GM23338 (cell line): Measurements from ENCODE around the gene G3BP1. TPM values are rescaled to one million over a fixed set of nuclear protein-coding genes. Genes with fewer than 3 reads are reported as not detected.

Experiments
- ATAC-seq: fragments of 200-7000 bp; cut with Tn5 transposase; 3 replicates; pipeline ENCODE4 v1.9.1; 2020
- DNase-seq: peaks from one replicate; pipeline ENCODE4 v3.0.0-alpha.2; 2015; ENCODE audit warnings: low spot score
- H2AFZ ChIP-seq: fragments of 200-600 bp; sonication (generic); 2 replicates; pipeline ENCODE4 v1.8.0; 2016; ENCODE audit warnings: antibody characterized with exemption, mild to moderate bottlenecking, moderate library complexity
- H3F3A ChIP-seq: fragments of 200-600 bp; sonication (generic); replicated peaks from 2 replicates; pipeline ENCODE4 v1.8.0; 2017; ENCODE audit warnings: antibody characterized with exemption, mixed run types, low read depth
- H3K27ac ChIP-seq: fragments of 200-600 bp; sonication (generic); 2 replicates; pipeline ENCODE4 v1.6.1; 2016; ENCODE audit warnings: low read depth
- H3K27me3 ChIP-seq: fragments of 200-600 bp; sonication (generic); 2 replicates; pipeline ENCODE4 v1.8.0; 2016; ENCODE audit warnings: mild to moderate bottlenecking, mixed run types, moderate library complexity; ENCODE audit not compliant: insufficient read depth
- H3K36me3 ChIP-seq: fragments of 200-600 bp; sonication (generic); 2 replicates; pipeline ENCODE4 v1.8.0; 2016; ENCODE audit warnings: mild to moderate bottlenecking; ENCODE audit not compliant: insufficient read depth
- H3K4me1 ChIP-seq: fragments of 200-600 bp; sonication (generic); 2 replicates; pipeline ENCODE4 v1.8.0; 2016; ENCODE audit warnings: mild to moderate bottlenecking, moderate library complexity; ENCODE audit not compliant: insufficient read depth
- H3K4me2 ChIP-seq: fragments of 200-600 bp; sonication (generic); 2 replicates; pipeline ENCODE4 v1.7.1; 2017; ENCODE audit warnings: mixed run types
- H3K4me3 ChIP-seq: fragments of 200-600 bp; sonication (generic); 2 replicates; pipeline ENCODE4 v1.6.1; 2016; ENCODE audit warnings: mixed run types
- H3K79me2 ChIP-seq: fragments of 200-600 bp; sonication (generic); replicated peaks from 2 replicates; pipeline ENCODE4 v1.8.0; 2017; ENCODE audit warnings: mild to moderate bottlenecking; ENCODE audit not compliant: insufficient read depth
- H3K9me2 ChIP-seq: fragments of 200-600 bp; sonication (generic); 2 replicates; pipeline ENCODE4 v1.8.0; 2017; ENCODE audit not compliant: insufficient read depth
- H4K20me1 ChIP-seq: fragments of 200-600 bp; sonication (generic); replicated peaks from 2 replicates; pipeline ENCODE4 v1.8.0; 2017; ENCODE audit warnings: mild to moderate bottlenecking; ENCODE audit not compliant: insufficient read depth
- H3K27ac Mint-ChIP-seq: 2 replicates; pipeline ENCODE4 v1.8.0; 2020; ENCODE audit warnings: inconsistent platforms, mild to moderate bottlenecking, moderate library complexity, mixed read lengths
- H3K27me3 Mint-ChIP-seq: 3 replicates; pipeline ENCODE4 v1.8.0; 2022; ENCODE audit warnings: low read depth, mild to moderate bottlenecking, moderate library complexity, mixed read lengths, inconsistent platforms; ENCODE audit not compliant: insufficient read depth, poor library complexity
- H3K36me3 Mint-ChIP-seq: 3 replicates; pipeline ENCODE4 v1.8.0; 2021; ENCODE audit warnings: low read depth, mild to moderate bottlenecking, inconsistent platforms, moderate library complexity, mixed read lengths
- H3K4me1 Mint-ChIP-seq: 3 replicates; pipeline ENCODE4 v1.8.0; 2020; ENCODE audit warnings: mild to moderate bottlenecking, inconsistent platforms, mixed read lengths
- H3K4me3 Mint-ChIP-seq: 3 replicates; pipeline ENCODE4 v1.8.0; 2021; ENCODE audit warnings: moderate library complexity, mild to moderate bottlenecking, inconsistent platforms, mixed read lengths
- H3K9me3 Mint-ChIP-seq: 3 replicates; pipeline ENCODE4 v1.8.0; 2020; ENCODE audit warnings: moderate library complexity, mild to moderate bottlenecking, inconsistent platforms, mixed read lengths
- CREB1 ChIP-seq: fragments of 250-450 bp; sonication (Bioruptor Pico); IDR thresholded peaks from 2 replicates; pipeline ENCODE4 v1.5.0; 2020; ENCODE audit warnings: low read depth, mild to moderate bottlenecking, moderate library complexity
- ETS1 ChIP-seq: IDR thresholded peaks from 2 replicates; pipeline ENCODE4 v1.6.1; 2016; ENCODE audit warnings: antibody characterized with exemption
- EZH2 ChIP-seq: fragments of 200-600 bp; sonication (generic); IDR thresholded peaks from one replicate; pipeline ENCODE4 v1.8.0; 2017; ENCODE audit warnings: antibody characterized with exemption, mild to moderate bottlenecking, low read depth; ENCODE audit not compliant: unreplicated experiment
- EZH2phosphoT487 ChIP-seq: fragments of 200-600 bp; sonication (generic); IDR thresholded peaks from one replicate; pipeline ENCODE4 v1.8.1; 2018; ENCODE audit warnings: antibody characterized with exemption; ENCODE audit not compliant: unreplicated experiment
- JUNB ChIP-seq: IDR thresholded peaks from one replicate; pipeline ENCODE4 v1.6.1; 2016; ENCODE audit warnings: antibody characterized with exemption; ENCODE audit not compliant: unreplicated experiment
- NANOG ChIP-seq: IDR thresholded peaks from 2 replicates; pipeline ENCODE4 v1.6.1; 2016; ENCODE audit warnings: antibody characterized with exemption, borderline replicate concordance
- POLR2AphosphoS5 ChIP-seq: IDR thresholded peaks from 2 replicates; pipeline ENCODE4 v1.6.1; 2016; ENCODE audit warnings: antibody characterized with exemption, low read depth
- STAT1 ChIP-seq: IDR thresholded peaks from one replicate; pipeline ENCODE4 v1.6.1; 2016; ENCODE audit warnings: antibody characterized with exemption; ENCODE audit not compliant: unreplicated experiment
- ZNF114 ChIP-seq: fragments of 250-450 bp; sonication (Bioruptor Pico); IDR thresholded peaks from 2 replicates; pipeline ENCODE4 v1.5.0; 2020; ENCODE audit warnings: mild to moderate bottlenecking, moderate library complexity
- ZNF331 ChIP-seq: fragments of 250-450 bp; sonication (Bioruptor Pico); IDR thresholded peaks from 2 replicates; pipeline ENCODE4 v1.5.0; 2020; ENCODE audit warnings: low read depth, mild to moderate bottlenecking, moderate library complexity
- polyA plus RNA-seq: library from polyadenylated mRNA; unstranded; fragments of >200 nt; fragmentation: Nextera tagmentation; extraction: Ambion mirVana; gene quantifications from 2 replicates; pipeline ENCODE4 v1.2.1, GENCODE V29; 2016
- total RNA-seq: library from RNA; depleted of rRNA; stranded (reverse); fragments of >200 nt; shearing (Covaris generic); gene quantifications from 2 replicates; pipeline ENCODE4 v1.2.3, GENCODE V29; 2014
- TF ChIP-seq, protein P1 (sequence below), 2 experiments: fragments of 200-600 bp in 1 of 2; sonication (generic) in 1 of 2; conservative IDR thresholded peaks; 2 replicates each; pipeline versions ENCODE4 v1.5.1 to v1.6.1; 2016 to 2017; ENCODE audit warnings: antibody characterized with exemption in 2 of 2, low read depth in 2 of 2, mild to moderate bottlenecking in 2 of 2, moderate library complexity in 1 of 2
- TF ChIP-seq, protein P2 (sequence below): IDR thresholded peaks from one replicate; pipeline ENCODE4 v1.6.1; 2018; ENCODE audit warnings: antibody characterized with exemption; ENCODE audit not compliant: unreplicated experiment

The G3BP1 gene
- total and polyA plus RNA-seq, 2 experiments from 2014 or later: 183 to 323 TPM

DNA sequence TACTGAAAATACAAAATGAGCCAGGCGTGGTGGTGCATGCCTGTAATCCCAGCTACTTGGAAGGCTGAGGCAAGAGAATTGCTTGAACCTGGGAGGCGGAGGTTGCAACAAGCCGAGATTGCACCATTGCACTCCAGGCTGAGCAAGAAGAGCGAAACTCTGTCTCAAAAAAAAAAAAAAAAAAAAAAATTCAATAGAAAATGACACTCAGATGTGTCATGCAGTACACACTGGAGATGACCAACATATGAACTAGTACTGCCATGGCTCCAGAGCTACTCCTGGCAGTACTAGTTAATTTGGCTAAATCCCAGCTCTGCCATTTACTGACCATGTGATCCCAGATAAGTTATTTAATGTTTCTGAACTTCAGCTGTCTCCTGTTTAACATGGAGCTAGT, 20.7 kb upstream of the G3BP1 start:
- H3K27me3 Mint-ChIP-seq: no peaks in the 10 kb centered on the region
- H3K9me2 ChIP-seq: no peaks in the 10 kb centered on the region
- H3K4me3 ChIP-seq: no peak overlapping the region
- H4K20me1 ChIP-seq: no peaks in the 10 kb centered on the region
- DNase-seq: no peak
- H3K36me3 Mint-ChIP-seq: peaks cover 3% of the 10 kb centered on the region; the same call in 1 of the 3 replicates
- no peak for ATAC-seq
- H3K4me2 ChIP-seq: no peak overlapping the region
- no peaks in the 10 kb centered on the region for H3K9me3 Mint-ChIP-seq
- H3K27me3 ChIP-seq: no peaks in the 10 kb centered on the region
- H3K36me3 ChIP-seq: no peaks in the 10 kb centered on the region
- H3F3A ChIP-seq: no peaks in the 10 kb centered on the region
- H3K79me2 ChIP-seq: peaks cover 4% of the 10 kb centered on the region; the same call in 1 of the 2 replicates
- H2AFZ ChIP-seq: no peak overlapping the region
- peaks cover 9% of the 10 kb centered on the region for H3K4me1 Mint-ChIP-seq
- TF ChIP-seq POLR2AphosphoS5 (no peak), ZNF331 (CRISPR knock-in tag) (no peak), EZH2phosphoT487 (no peak), ZNF114 (no peak), ETS1 (no peak)
- no peak overlapping the region for H3K27ac Mint-ChIP-seq
- H3K27ac ChIP-seq: no peak overlapping the region
- no peak overlapping the region for H3K4me3 Mint-ChIP-seq
- H3K4me1 ChIP-seq: peaks cover 7% of the 10 kb centered on the region; the same call in 1 of the 2 replicates

DNA sequence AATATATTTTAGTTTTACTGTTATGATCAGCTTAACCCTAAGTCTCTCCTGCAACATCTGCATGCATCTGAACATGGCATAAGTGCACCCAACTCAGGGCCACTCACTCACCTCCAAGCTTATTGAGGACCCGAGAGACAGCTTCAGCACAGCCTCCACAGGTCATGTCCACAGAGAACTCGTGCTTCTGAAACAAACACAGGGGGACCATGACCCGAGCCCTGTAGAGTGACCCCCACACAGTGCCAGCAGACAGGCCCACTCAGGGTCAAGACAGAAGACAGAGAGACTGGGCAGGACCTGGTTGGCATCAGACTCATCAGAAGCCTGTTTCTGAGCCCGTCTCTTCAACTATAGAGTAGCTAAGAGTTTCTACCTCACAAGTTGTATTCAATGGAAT, 20.2 kb upstream of the G3BP1 start:
- no peak for ATAC-seq
- no peak overlapping the region for H3K4me2 ChIP-seq
- H3K4me3 Mint-ChIP-seq: no peak overlapping the region
- TF ChIP-seq ETS1 (no peak), ZNF331 (CRISPR knock-in tag) (no peak), EZH2 (no peak), JUNB (no peak), ZNF114 (no peak), STAT1 (no peak), EZH2phosphoT487 (no peak), CREB1 (CRISPR knock-in tag) (no peak), POLR2AphosphoS5 (no peak), NANOG (no peak)
- TF ChIP-seq, protein P1, sequence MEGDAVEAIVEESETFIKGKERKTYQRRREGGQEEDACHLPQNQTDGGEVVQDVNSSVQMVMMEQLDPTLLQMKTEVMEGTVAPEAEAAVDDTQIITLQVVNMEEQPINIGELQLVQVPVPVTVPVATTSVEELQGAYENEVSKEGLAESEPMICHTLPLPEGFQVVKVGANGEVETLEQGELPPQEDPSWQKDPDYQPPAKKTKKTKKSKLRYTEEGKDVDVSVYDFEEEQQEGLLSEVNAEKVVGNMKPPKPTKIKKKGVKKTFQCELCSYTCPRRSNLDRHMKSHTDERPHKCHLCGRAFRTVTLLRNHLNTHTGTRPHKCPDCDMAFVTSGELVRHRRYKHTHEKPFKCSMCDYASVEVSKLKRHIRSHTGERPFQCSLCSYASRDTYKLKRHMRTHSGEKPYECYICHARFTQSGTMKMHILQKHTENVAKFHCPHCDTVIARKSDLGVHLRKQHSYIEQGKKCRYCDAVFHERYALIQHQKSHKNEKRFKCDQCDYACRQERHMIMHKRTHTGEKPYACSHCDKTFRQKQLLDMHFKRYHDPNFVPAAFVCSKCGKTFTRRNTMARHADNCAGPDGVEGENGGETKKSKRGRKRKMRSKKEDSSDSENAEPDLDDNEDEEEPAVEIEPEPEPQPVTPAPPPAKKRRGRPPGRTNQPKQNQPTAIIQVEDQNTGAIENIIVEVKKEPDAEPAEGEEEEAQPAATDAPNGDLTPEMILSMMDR (conservative IDR thresholded peaks at IDR 0.05; ENCODE audit: low read depth in 2 of 2): no peak
- TF ChIP-seq, protein P2, sequence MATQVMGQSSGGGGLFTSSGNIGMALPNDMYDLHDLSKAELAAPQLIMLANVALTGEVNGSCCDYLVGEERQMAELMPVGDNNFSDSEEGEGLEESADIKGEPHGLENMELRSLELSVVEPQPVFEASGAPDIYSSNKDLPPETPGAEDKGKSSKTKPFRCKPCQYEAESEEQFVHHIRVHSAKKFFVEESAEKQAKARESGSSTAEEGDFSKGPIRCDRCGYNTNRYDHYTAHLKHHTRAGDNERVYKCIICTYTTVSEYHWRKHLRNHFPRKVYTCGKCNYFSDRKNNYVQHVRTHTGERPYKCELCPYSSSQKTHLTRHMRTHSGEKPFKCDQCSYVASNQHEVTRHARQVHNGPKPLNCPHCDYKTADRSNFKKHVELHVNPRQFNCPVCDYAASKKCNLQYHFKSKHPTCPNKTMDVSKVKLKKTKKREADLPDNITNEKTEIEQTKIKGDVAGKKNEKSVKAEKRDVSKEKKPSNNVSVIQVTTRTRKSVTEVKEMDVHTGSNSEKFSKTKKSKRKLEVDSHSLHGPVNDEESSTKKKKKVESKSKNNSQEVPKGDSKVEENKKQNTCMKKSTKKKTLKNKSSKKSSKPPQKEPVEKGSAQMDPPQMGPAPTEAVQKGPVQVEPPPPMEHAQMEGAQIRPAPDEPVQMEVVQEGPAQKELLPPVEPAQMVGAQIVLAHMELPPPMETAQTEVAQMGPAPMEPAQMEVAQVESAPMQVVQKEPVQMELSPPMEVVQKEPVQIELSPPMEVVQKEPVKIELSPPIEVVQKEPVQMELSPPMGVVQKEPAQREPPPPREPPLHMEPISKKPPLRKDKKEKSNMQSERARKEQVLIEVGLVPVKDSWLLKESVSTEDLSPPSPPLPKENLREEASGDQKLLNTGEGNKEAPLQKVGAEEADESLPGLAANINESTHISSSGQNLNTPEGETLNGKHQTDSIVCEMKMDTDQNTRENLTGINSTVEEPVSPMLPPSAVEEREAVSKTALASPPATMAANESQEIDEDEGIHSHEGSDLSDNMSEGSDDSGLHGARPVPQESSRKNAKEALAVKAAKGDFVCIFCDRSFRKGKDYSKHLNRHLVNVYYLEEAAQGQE: no peak

More for the DNA sequence above, 20.2 kb upstream of the G3BP1 start:
- Histone ChIP-seq H3K36me3 (no peaks in the 10 kb centered on the region), H3F3A (no peaks in the 10 kb centered on the region), H3K79me2 (peaks cover 4% of the 10 kb centered on the region; the same call in 1 of the 2 replicates), H3K9me2 (no peaks in the 10 kb centered on the region), H3K4me1 (peaks cover 7% of the 10 kb centered on the region; the same call in 1 of the 2 replicates), H3K27me3 (no peaks in the 10 kb centered on the region), H3K27ac (no peak overlapping the region), H4K20me1 (no peaks in the 10 kb centered on the region), H3K4me3 (no peak overlapping the region), H2AFZ (no peak overlapping the region)
- no peak overlapping the region for H3K27ac Mint-ChIP-seq
- H3K9me3 Mint-ChIP-seq: no peaks in the 10 kb centered on the region
- DNase-seq: no peak
- H3K36me3 Mint-ChIP-seq: peaks cover 3% of the 10 kb centered on the region; the same call in 1 of the 3 replicates
- no peaks in the 10 kb centered on the region for H3K27me3 Mint-ChIP-seq
- H3K4me1 Mint-ChIP-seq: peaks cover 9% of the 10 kb centered on the region
